NCI-H1436 treated with DMSO at 0.1 percent for 48 hours (cell line): ENCODE measurements around the gene ZNF423.

Experiments used
- DNase-seq: peaks from one replicate; lab custom pipeline; 2025; lab: John Stamatoyannopoulos, UW

Gene ZNF423

GRCh38 chr16:49639739-49640431 is 216.0 kb downstream of the ZNF423 start:
- no peak for DNase-seq

DNA sequence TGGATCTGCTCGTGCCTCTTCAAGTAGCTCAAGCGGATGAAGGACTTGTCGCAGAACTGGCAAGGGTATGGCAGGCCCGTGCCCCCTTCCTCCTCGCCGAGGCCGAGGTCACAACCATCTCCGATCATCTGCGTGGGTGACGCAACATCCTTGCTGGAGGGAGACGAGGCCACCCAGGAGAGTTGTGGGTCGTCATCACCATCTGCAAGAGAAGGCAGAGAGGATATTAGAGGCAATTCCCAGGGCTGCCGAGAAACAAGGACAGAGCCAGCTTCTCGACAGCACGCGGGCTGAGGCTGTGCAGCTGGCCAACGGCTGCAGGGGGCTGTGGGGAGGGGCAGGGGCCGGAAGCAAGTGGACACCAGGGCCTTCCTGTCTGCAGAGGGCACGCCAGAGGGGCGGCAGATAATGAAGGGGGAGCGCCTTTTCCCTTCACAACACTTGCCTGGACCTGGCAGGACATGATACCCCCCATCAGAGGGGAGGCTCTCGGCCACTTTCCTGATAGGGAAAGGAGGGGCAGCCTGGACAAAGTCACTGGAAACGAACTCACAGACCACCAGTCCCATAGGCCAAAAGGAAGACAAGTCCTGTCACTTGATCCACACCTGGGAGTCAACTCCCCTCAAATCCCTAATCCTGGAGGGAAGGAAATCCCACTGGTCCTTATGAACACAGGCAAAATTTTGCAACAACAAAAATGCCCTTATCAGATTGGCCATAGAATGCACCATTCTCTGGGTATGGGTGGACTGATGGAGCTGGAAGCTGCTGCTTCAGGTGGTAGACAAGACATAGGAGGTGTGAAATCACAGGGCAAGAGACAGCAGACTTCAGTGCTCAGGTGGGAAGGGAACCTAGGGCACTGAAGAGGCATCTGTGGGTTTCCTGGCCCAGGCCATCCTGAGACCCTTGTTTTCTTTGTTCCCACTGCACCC is 217.0 kb downstream of the ZNF423 start:
- no peak for DNase-seq

DNA sequence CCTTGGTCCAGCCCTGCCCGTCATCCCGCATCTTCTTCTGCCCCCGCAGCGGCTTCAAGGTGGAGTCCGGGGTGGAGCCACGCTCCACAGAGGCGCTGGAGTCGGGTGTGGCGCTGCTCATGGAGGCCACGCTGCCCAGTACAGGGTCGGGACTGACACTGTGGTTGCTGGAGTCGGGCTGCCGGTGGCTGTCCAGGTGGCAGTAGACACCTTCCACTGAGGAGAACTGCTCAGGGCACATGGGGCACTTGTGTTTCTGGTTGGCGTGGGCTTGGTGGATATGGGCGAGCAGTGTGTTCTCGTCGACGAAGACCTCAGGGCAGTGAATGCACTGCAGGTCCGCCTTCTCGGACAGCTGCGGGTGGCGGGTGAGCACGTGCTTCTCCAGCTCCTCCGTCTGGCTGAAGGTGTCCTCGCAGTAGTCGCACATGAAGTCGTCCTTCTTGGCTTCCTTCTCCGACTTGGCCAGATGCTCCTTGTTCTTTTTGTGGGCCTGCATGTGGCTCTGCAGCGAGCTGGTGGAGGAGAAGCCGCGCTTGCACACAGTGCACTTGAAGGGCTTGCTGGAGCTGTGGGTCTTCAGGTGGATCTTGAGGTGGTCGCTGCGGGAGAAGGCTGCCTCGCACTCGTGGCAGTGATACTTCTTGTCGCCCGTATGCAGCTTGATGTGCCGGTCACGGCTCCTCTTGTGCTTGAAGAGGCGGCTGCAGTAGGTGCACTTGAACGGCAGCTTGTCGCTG is 217.8 kb downstream of the ZNF423 start:
- no peak for DNase-seq

GRCh38 chr16:49637511-49637910 is 218.4 kb downstream of the ZNF423 start:
- DNase-seq, result no peak

DNA sequence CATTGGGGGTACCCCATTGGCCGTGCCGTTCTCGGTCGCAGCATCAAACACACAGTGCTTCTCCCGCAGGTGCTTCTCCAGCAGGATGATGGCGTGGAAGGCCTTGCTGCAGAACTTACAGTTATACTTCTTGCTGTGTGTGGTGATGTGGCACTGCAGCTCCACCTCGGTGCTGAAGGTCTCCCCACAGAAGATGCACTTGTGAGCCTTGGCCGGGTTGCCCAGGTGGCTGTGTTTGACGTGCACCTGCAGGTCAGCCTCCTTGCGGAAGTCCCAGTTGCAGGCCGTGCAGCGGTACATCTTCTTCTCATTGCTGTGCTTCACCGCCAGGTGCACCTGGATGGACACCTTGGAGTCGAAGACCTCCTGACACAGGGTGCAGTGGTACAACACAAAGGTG is 219.3 kb downstream of the ZNF423 start:
- no peak for DNase-seq

DNA sequence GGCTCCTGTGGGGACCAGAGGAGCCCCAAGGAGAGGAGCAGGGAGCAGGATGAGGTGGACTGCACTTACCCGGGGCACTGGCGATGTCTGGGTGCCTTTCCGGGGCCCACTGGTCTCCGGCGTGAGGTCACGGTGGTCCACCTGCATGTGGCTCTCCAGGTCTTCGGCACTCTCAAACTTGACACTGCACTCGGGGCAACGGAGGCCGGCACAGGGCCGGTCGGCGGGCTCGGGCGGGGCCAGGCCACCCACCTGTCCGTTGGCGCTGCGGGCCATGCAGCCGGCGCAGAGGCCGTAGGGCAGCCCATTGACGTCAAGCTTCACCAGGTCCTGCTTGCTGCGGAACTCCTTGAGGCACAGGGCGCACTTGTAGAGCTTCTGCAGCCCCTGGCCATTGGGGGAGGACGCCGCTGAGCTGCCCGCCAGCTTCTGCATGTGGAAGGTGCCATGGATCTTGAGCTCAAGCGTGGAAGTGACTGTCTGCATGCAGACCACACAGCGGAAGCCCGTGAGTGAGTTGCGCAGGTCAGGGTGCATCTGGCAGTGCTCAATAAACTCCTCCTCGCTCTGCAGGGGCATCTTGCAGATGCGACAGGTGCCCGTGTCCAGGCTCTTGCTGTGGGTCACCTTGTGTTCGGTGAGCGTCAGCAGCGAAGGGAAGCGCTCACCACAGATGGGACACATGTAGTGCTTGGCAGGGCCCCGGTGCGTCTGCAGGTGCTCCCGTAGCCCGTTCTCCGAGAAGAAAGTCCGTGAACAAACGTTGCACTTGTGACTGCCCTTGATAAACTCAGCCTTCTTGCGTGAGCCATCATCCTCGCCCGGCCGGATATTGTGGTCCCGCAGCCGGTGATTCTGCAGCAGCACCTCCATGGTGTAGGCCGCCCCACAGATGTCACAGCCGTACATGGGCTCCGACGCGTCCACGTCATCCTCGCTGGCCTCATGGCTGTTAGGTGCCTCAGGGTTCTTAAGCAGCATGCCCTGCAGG is 220.0 kb downstream of the ZNF423 start:
- DNase-seq, result no peak

DNA sequence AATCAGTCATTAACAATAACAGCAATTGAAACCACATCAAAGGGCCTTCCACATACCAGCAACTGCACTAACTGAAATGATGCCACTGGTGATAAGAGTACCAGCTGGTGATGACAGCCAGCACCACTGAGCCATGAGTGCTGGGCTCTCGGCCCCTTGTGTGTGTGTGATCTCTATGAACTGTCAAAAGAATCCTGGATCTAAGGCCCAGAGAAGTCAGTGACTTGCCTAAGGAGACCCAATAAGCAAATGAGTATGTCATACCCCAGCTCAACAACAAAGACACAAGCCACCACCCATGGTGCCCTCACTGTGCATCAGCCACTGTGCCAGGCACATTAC is 220.9 kb downstream of the ZNF423 start:
- no peak for DNase-seq

GRCh38 chr16:49634235-49635008 is 221.5 kb downstream of the ZNF423 start:
- DNase-seq, result no peak

- no peak for DNase-seq
Observed at GRCh38 chr16:49632795-49633184, 223.1 kb downstream of the ZNF423 start.

DNA sequence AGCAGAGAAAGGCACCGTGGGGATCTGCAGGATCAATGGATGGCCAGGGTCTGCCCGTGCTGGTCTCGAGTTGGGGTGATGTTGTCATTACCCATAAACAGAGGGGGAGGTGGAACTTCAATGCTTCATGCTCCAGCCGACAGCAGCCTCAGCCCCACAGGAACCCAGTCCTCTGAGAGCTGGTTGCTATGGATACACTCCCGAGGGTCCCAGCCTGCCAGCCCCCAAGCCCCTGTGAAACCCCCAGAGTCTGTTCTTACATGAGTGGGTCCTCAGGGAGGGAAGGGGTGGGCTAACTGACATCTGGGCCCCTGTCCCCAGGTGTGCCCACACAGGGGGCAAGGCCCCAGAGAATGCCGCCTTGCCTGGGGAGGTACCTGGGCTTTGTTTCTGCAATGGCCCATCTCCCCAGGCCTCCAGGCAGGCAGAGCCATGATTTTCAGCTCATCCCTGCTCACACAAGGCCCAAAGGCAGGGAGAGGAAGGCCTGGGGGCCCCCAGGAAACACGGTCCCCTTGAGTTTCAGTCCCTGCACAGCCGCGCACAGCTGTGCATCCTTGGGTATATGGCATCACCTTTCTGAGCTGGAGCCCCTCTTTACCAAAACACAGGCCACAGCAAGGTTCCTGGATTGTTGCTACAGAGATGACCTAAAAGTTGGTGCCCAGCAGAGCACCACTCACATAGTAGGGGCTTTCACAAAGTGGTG is 223.7 kb downstream of the ZNF423 start:
- DNase-seq, result no peak

DNA sequence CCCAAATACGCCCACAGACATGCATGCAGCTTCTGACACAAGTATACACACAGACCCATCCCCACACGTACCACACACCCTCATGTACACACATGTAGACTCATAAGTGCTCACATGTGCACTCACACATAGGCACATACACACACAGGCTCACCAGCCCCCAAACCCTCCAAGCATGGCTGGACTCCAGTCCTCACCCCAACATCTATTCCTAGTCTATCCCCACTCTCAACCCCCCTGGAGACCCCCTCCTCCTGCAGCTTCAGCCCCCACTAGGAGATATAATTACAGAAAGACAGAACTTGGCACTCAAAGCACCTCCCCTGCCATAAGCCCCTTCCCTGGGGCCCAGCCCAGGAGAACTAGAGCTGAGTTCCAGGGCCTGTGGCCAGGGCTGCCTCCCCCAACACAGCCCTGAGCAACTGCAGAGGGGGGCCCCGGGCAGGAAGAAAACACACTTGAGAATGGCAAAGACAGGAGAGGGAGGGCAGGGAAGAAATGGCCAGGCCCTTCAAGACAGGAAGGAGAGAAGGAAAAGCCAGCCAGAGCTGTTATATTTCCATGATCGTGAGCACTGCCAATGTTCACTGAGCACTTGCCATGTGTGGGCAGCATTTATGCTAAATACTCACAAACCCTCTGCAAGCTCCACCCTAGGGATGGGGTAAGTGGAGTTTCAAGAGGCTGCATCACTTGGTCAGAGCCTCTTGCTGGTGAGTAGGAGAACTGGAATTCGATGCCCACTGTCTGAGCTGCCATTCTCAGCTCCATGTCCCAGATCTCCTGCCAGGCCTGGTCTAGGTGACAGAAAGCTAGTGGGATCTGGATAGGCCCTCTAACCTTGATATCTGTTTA is 224.5 kb downstream of the ZNF423 start:
- no peak for DNase-seq

DNA sequence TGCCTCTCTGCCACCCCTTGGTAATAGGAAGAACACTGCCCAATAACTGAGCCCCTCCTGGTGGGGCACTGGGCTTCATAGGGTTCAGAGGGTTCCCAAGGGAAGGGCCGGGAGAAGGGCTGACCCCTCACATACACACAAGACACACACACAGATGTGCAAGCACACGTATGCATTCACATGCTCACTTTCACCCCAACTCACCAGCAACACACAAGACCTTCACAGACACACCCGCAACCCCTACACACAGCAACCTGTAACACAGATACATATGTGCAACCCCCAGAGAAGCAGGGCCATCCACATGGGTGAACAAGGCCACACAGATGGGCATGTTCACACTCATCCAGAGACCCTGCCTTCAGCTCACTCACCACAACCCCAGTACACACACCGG is 225.1 kb downstream of the ZNF423 start:
- DNase-seq, result no peak

DNA sequence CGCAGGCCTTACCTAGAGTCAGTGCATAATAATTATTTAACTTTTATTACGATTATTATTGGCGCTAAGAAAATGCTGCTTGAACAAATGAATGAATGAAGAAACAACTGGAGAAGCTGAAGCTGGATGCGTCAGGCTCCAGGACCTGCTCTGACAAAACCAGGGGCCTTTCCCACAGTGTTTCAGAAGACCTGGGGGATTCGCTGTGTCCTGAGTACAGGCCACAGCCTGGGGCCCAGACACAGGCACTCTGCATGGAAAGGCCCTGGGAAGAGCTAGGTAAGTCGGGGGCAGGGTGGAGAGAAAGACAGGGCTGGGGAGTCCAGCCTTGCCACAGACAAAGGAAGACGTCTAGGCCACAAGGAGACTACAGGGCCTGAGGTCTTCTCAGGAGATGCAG is 226.1 kb downstream of the ZNF423 start:
- DNase-seq, result no peak

- DNase-seq, result no peak
Observed at GRCh38 chr16:49628148-49628547, 227.8 kb downstream of the ZNF423 start.

DNA sequence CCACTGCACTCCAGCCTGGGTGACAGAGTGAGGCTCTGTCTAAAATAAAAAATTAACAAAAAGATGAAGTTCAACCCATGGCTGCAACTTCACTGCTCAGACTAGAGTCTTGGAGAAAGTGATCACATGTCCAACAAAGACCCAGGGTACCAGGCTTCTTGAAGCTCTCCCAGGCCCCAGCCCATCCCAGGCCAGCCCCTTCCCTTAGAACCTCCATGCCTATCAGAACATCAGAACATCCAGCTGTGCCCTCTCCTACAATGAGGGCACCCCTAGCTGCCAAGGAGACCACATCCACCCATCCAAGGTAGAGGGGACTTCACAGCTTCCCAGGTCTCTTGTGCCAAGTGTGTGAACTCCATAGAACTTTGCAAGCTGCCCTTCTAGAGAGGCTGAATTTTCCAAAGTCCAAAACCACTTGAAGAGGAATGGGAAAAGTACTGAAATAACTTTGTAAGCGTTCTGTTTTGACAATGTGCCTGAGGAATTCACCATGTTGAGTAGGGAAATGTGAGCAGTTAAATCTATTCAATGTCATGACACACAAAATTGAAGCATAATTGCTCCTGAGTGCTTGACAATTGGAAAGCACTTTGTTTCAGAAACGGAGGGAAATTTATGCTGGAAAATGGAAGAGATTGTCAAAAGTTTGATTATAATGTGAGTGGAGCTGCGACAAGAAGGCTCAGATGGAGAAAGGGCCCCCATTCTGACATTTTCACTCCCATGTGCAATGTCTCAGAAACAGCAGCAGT is 230.4 kb downstream of the ZNF423 start:
- DNase-seq, result no peak

GRCh38 chr16:49623501-49624266 is 232.2 kb downstream of the ZNF423 start:
- DNase-seq, result no peak
